Uterus (tissue), 4 donors: ENCODE data around the gene LYSMD2. TPM values are rescaled to one million over a fixed set of nuclear protein-coding genes. Genes with fewer than 3 reads are reported as not detected.

ENCODE experiments used
- DNase-seq, 2 donors: peaks; one replicate each; pipeline ENCODE4 v3.0.0-alpha.2; 2019 to 2020
- H3K27ac ChIP-seq, 2 donors: fragments of 200-600 bp; sonication (generic); 1 replicate in 1 of 2; 2 replicates in 1 of 2; pipeline ENCODE4 v1.5.1; 2016 to 2018
- H3K27me3 ChIP-seq, 2 donors: fragments of 200-600 bp; sonication (generic); one replicate each; pipeline ENCODE4 v1.5.1; 2018 to 2019; ENCODE audit warnings: control low read depth in 1 of 2
- H3K36me3 ChIP-seq, 2 donors: fragments of 200-600 bp; sonication (generic); one replicate each; pipeline ENCODE4 v1.5.1; 2019; ENCODE audit warnings: control low read depth in 1 of 2
- H3K4me1 ChIP-seq, 2 donors: fragments of 200-600 bp; sonication (generic); one replicate each; pipeline ENCODE4 v1.5.1; 2018 to 2019; ENCODE audit warnings: control low read depth in 1 of 2
- H3K4me3 ChIP-seq, 2 donors: fragments of 200-600 bp; sonication (generic); 1 replicate in 1 of 2; 2 replicates in 1 of 2; pipeline ENCODE4 v1.5.1; 2018 to 2019; ENCODE audit warnings: mild to moderate bottlenecking in 1 of 2
- H3K9me3 ChIP-seq, 2 donors: fragments of 200-600 bp; sonication (generic); one replicate each; pipeline ENCODE4 v1.5.1; 2019; ENCODE audit warnings: control low read depth in 1 of 2
- CTCF ChIP-seq, 4 experiments: fragments of 200-600 bp in 2 of 4; fragments of 450-650 bp in 2 of 4; sonication (generic) in 2 of 4; IDR thresholded peaks; one replicate each; pipeline ENCODE4 v1.5.1; 2016 to 2019; ENCODE audit warnings: antibody characterized with exemption in 4 of 4, mild to moderate bottlenecking in 2 of 4, moderate library complexity in 1 of 4
- POLR2A ChIP-seq, 2 donors: fragments of 450-650 bp; IDR thresholded peaks; one replicate each; pipeline ENCODE4 v1.6.1; 2016; ENCODE audit warnings: antibody characterized with exemption in 2 of 2, mild to moderate bottlenecking in 1 of 2, moderate library complexity in 1 of 2
- intact Hi-C: fragments of 100-400 bp; cut with DNase I; formaldehyde crosslinking; loops from one replicate; pipeline ENCODE4 v1.15.1; 2023; ENCODE audit warnings: low total_unique reads
- total RNA-seq, 4 donors: library from RNA; depleted of rRNA in 3 of 4; stranded (reverse); fragments of >200 nt in 3 of 4; gene quantifications; one replicate each; pipeline versions ENCODE4 v1.1.0 to v1.2.4, GENCODE V29; 2014 to 2023
- donor health status: DM: yes; HTN: yes; CAD: no.

LYSMD2 gene
- total RNA-seq, 4 donors from 2014 or later, result 8.5 to 44.7 (median 25.0) TPM

GRCh38 chr15:51677021-51677420, 60.4 kb downstream of the LYSMD2 start:
- H3K27ac ChIP-seq, result no peak overlapping the region
- H3K27me3 ChIP-seq, result peaks cover 0 to 6% of the 10 kb centered on the region in 2 donors
- TF ChIP-seq POLR2A (IDR thresholded peaks at IDR 0.05), result no peak
- TF ChIP-seq CTCF (IDR thresholded peaks at IDR 0.05), result no peak
- H3K4me3 ChIP-seq, result no peak overlapping the region
- intact Hi-C loops, result no loop called here
- no peaks in the 10 kb centered on the region for H3K4me1 ChIP-seq
- no peaks in the 10 kb centered on the region for H3K36me3 ChIP-seq
- no peak for DNase-seq
- no peaks in the 10 kb centered on the region for H3K9me3 ChIP-seq

- H3K9me3 ChIP-seq, result no peaks in the 10 kb centered on the region
- no peak overlapping the region for H3K4me3 ChIP-seq
- no peak for DNase-seq
- intact Hi-C loops, result no loop called here
- H3K4me1 ChIP-seq, result no peaks in the 10 kb centered on the region
- no peaks in the 10 kb centered on the region for H3K27me3 ChIP-seq
- no peak overlapping the region for H3K27ac ChIP-seq
- H3K36me3 ChIP-seq, result no peaks in the 10 kb centered on the region
- TF ChIP-seq CTCF (IDR thresholded peaks at IDR 0.05) (no peak), POLR2A (IDR thresholded peaks at IDR 0.05) (no peak)
These were observed 62.2 kb downstream of the LYSMD2 start for GRCh38 chr15:51675234-51675633.

Other genes with a start within 250 kb of the LYSMD2 start
- gene DMXL2, start 114.9 kb downstream of the LYSMD2 start, total RNA-seq, result 100 to 1,000 TPM in 1 of 4 donors, 10 to 100 TPM in 2, 1 to 10 TPM in 1; 6.9 to 100 (median 26.6) TPM
- under 1 TPM in 1 of 4 donors, not detected in 3; 0.41 TPM for gene SCG3, start 56.2 kb downstream of the LYSMD2 start, total RNA-seq
- gene TMOD2, start 13.9 kb upstream of the LYSMD2 start, total RNA-seq, result 100 to 1,000 TPM in 1 of 4 donors, 10 to 100 TPM in 3; 20.9 to 113 (median 35.0) TPM
- gene TMOD3, start 92.0 kb upstream of the LYSMD2 start, total RNA-seq, result 10 to 100 TPM; 10.5 to 49.6 (median 37.1) TPM
- gene LEO1, start 234.1 kb upstream of the LYSMD2 start, total RNA-seq, result 10 to 100 TPM in 3 of 4 donors, 1 to 10 TPM in 1; 8.6 to 45.3 (median 27.8) TPM